ENCODE results near the gene PRKG1. TPM values are rescaled to one million over a fixed set of nuclear protein-coding genes. Genes with fewer than 3 reads are reported as not detected.

PRKG1 gene
- total RNA-seq, 2 donors from 2014 or later: 8.1 to 16.6 TPM

DNA sequence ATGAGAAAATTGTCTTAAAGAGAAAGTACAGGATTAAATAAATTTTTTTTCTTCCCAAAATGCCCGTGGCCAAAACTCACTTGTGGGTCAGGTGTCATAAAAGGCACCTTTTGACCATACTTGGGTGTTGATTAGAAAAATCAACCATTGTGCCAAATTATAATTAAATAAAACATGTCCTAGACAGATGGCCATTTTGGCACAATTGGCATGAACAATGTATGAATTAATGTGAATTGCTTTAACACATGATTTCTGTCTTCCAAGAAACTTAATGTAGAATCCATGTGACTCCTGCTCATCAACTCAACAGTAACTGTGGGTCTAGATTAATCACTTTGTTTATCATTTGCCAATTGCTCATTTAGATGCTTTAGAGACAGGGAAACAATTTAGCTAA lies 561.1 kb downstream of the PRKG1 start:
- intact Hi-C loops (cut with DNase I): no loop called here
- no peak overlapping the region for H3K4me3 ChIP-seq
- TF ChIP-seq, protein P1, sequence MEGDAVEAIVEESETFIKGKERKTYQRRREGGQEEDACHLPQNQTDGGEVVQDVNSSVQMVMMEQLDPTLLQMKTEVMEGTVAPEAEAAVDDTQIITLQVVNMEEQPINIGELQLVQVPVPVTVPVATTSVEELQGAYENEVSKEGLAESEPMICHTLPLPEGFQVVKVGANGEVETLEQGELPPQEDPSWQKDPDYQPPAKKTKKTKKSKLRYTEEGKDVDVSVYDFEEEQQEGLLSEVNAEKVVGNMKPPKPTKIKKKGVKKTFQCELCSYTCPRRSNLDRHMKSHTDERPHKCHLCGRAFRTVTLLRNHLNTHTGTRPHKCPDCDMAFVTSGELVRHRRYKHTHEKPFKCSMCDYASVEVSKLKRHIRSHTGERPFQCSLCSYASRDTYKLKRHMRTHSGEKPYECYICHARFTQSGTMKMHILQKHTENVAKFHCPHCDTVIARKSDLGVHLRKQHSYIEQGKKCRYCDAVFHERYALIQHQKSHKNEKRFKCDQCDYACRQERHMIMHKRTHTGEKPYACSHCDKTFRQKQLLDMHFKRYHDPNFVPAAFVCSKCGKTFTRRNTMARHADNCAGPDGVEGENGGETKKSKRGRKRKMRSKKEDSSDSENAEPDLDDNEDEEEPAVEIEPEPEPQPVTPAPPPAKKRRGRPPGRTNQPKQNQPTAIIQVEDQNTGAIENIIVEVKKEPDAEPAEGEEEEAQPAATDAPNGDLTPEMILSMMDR (IDR thresholded peaks at IDR 0.05): no peak
- H3K9ac ChIP-seq (ENCODE audit: low read depth in 2 of 2, low read length in 2 of 2): no peak overlapping the region
- DNase-seq: no peak
- H3K36me3 ChIP-seq: no peaks in the 10 kb centered on the region
- no peaks in the 10 kb centered on the region for H3K27me3 ChIP-seq
- H3K4me1 ChIP-seq: no peaks in the 10 kb centered on the region
- H3K27ac ChIP-seq: no peak overlapping the region
- H3K9me3 ChIP-seq: no peaks in the 10 kb centered on the region

DNA sequence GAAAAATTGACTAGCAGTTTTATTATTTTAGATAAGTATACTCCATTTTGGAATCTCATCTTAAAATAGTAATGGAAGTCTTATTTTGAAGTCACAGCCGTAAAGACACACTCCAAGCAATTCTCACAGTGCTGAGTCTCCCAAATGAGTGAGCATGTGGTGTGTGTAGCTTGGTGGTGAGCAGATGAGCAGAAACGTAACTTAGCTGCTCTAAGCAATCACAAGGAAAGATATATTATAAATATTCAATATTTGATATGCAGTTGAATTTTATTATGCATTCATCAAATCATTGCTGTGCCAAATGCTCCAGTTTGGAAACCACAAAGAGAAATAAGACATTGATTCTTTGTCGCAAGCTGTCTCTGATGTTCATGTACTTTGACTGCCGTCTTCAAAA lies 563.9 kb downstream of the PRKG1 start:
- DNase-seq: no peak
- TF ChIP-seq, protein P1 (IDR thresholded peaks at IDR 0.05): no peak
- Histone ChIP-seq H3K36me3 (no peaks in the 10 kb centered on the region), H3K4me3 (no peak overlapping the region), H3K27me3 (no peaks in the 10 kb centered on the region), H3K4me1 (no peaks in the 10 kb centered on the region), H3K9me3 (no peaks in the 10 kb centered on the region), H3K27ac (no peak overlapping the region), H3K9ac (ENCODE audit: low read depth in 2 of 2, low read length in 2 of 2) (no peak overlapping the region)
- intact Hi-C loops (cut with DNase I): no loop called here

- Histone ChIP-seq H3K27ac (no peak overlapping the region), H3K4me1 (no peaks in the 10 kb centered on the region), H3K9ac (ENCODE audit: low read depth in 2 of 2, low read length in 2 of 2) (no peak overlapping the region), H3K4me3 (no peak overlapping the region), H3K36me3 (no peaks in the 10 kb centered on the region), H3K9me3 (no peaks in the 10 kb centered on the region), H3K27me3 (no peaks in the 10 kb centered on the region)
- TF ChIP-seq, protein P1 (IDR thresholded peaks at IDR 0.05): no peak
- DNase-seq: no peak
- intact Hi-C loops (cut with DNase I): no loop called here
Observed at GRCh38 chr10:51638737-51639136, 564.5 kb downstream of the PRKG1 start.

- intact Hi-C loops (cut with DNase I): no loop called here
- no peaks in the 10 kb centered on the region for H3K27me3 ChIP-seq
- no peak for DNase-seq
- no peak overlapping the region for H3K27ac ChIP-seq
- TF ChIP-seq, protein P1 (IDR thresholded peaks at IDR 0.05): no peak
- H3K36me3 ChIP-seq: no peaks in the 10 kb centered on the region
- no peak overlapping the region for H3K9ac ChIP-seq (ENCODE audit: low read depth in 2 of 2, low read length in 2 of 2)
- no peaks in the 10 kb centered on the region for H3K4me1 ChIP-seq
- H3K9me3 ChIP-seq: no peaks in the 10 kb centered on the region
- H3K4me3 ChIP-seq: no peak overlapping the region
Observed at GRCh38 chr10:51640120-51640819, 566.0 kb downstream of the PRKG1 start.

DNA sequence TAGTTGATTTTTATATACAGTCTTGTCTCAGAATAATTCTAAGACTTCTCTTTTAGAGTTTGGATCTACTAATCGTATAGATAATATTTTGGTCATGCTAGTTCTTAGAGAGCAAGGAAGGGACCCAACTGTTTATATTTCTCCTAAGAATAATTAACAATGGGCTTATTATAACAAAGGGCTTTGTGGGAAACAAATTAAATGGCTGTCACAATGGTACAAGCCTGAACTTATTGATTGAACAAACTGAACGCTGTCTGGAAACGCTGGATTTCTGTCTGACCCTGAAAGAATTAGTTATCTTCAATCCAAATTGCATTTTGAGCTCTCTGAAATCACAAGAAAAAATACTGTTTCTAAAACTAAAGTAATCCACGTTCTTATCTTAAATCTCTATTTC lies 568.3 kb downstream of the PRKG1 start:
- Histone ChIP-seq H3K4me3 (no peak overlapping the region), H3K9me3 (no peaks in the 10 kb centered on the region), H3K9ac (ENCODE audit: low read depth in 2 of 2, low read length in 2 of 2) (no peak overlapping the region), H3K27ac (no peak overlapping the region), H3K27me3 (no peaks in the 10 kb centered on the region), H3K36me3 (no peaks in the 10 kb centered on the region), H3K4me1 (no peaks in the 10 kb centered on the region)
- TF ChIP-seq, protein P1 (IDR thresholded peaks at IDR 0.05): no peak
- DNase-seq: no peak
- intact Hi-C loops (cut with DNase I): no loop called here

Measured in colonic mucosa (tissue), 4 donors.